ENCODE measurements around the gene UBE2M.
"Not testable (repeated sequence)": the region's sequence is repeated elsewhere in the genome, so short reads cannot be mapped to it uniquely, and the experiment has no call there.

Gene UBE2M

DNA sequence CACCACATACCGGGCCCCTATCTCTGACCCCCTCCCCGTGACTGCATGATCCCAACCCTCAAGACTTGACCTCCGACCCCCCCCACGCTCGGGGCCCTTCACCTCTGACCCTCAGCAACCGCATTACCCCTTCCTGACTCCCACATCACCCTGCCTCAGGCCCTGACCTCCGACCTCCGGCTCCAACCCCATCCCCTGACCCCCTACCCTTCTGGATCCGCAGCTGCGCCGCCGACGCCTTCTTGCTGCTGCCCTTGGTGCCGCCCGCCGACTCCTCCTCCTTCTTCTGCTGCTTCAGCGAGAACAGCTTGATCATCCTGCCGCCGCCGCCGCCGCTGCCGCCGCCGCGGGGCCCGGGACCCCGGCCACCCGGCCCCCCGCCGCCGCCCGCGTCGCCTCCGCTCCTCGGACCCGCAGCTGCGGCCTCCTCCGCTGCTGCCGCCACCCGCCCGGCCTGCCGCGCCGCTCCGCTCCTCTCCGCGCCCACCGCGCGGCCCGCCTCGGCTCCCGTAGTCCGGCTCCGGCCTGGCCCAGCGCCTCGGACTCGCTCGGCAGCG, at the start of gene UBE2M:
Gene UBE2M (minus strand): TSS at position 546 of the 557 bp plus-strand sequence. CDS start 230 bp downstream, at position 316.
- DNase-seq: no peak

DNA sequence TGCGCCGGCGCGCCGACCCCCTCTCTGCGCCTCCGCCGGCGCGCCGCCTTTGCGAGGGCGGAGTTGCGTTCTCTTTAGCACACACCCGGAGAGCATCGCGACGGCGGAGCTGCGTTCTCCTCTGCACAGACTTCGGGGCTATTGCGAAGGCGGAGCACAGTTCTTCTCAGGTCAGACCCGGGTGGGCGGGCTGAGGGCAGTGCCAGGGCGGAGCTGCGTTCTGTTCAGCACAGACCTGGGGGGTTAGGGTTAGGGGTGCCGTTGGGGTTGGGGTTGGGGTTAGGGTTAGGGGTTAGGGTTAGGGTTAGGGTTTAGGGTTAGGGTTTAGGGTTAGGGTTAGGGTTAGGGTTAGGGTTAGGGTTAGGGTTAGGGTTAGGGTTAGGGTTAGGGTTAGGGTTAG, 48.8 kb upstream of the UBE2M start:
- not testable (repeated sequence) for DNase-seq

DNA sequence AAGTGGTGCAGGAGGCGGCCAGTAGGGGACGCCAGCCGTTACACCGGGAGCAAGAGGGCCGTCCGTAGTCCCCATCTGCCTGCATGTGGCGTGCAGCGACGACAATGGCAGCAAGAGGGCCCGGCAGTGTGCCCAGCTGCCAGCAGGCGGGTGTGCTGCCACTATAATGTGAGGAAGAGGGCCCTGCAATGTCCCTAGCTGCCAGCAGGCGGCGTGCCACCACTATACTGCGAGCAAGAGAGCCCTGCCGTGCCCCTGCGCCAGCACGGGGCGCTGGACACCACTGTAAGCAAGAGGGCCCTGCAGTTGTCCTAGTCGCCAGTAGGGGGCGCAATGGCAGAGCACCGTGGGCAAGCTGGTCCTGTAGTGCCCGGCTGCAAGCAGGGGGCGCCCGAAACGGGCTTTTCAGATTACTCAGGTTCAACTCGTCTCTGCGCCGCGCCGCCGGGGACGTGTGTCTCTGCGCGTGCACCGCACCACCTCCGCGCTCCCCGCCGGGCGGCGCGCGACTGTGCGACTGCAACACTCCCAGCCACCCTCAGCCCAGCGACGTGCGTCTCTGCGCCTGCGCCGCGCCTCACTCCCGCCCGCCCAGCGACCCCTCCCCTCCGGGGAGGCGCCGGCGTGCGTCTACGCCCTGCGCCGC, 48.0 kb upstream of the UBE2M start:
- not testable (repeated sequence) for DNase-seq

DNA sequence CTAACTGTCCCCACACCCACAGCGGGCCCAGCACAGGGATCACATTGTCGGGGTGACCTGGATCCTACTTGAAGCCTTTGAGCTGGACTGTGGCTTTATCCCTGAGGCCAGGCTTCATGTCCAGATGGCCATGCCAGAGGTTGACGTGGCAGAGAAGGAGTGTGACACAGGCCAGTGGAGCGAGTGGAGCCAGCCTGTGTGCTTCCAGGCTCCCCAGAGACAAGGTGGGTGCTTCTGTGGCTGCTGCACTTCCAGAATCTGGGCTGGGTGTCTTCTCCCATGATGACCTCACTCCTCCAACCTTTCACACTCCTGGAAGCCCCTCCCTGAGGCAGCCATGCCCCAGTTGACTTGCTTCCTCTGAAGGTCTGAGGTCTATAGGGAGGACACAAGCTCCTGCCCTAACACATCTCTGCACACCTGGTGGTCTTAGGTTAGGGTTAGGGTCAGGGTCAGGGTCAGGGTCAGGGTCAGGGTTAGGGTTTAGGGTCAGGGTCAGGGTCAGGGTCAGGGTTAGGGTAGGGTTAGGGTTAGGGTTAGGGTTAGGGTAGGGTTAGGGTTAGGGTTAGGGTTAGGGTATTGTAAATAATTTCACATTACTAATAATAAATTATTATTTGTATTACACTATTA, 27.8 kb upstream of the UBE2M start:
- DNase-seq: no peak

DNA sequence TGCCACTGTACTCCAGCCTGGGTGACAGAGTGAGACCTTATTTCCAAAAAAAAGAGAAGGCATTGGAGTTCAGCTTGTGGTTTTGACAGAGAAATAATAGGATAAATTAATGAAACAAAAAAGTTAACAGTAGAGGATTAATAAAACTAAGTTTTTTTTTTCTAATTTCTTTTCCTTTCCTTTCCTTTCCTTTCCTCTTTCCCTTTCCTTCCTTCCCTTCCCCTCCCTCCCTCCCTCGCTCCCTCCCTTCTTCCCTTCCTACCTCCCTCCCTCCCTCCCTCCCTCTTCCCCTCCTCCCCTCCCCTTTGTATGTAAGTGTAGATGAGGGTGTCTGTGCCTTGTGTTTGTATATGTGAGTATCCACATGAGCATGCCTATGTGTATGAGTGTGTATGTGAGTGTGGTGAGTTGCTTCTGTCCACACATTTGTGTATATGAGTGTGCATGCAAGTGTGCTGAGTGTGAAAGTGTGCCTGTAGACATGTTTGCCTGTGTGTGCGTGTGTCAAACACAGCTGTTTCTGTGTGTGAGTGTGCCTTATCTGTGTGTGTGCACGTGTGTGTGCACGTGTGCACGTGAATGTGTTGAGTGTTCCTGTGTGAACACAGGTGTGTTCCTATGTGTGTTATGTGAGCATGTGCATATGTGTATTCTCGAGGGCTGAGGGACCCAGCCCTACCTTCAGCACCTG, 27.2 kb upstream of the UBE2M start:
- no peak for DNase-seq

DNA sequence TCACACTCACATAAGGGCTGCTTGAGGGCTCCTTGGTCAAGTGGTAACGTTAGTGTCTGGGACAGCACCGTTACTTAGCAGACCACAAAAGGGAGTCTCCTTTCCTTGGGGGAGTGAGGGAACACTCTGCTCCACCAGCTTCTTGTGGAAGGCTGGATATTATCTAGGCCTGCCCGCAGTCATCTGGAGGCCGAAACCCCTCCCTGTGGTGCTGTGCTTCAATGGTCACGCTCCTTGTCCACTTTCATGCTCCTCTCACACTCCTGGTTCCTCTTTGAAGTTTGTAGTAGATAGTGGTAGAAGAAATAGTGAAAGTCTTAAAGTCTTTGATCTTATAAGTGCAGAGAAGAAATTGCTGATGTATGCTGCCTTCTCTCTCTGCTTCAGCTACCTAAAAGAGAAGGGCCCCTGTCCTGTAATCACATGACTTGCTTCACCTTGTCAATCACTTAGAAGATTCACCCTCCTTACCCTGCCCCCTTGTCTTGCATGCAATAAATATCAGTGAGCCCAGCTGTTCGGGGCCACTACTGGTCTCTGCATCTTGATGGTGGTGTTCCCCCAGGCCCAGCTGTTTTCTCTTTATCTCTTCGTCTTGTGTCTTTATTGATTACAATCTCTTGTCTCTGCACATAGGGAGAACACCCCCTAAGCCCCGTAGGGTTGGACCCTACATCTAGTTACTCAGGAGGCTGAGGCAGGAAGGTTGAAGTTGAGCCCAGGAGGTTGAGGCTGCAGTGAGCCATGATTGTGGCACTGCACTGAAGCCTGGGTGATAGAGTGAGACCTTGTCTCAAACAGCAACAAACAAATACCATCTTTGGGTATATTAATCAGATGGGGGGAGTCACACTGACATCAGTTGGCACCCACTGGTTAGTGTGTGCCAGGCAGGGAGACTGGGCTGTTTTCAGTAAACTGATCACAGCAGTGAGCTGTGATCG, 26.4 kb upstream of the UBE2M start:
- no peak for DNase-seq

DNA sequence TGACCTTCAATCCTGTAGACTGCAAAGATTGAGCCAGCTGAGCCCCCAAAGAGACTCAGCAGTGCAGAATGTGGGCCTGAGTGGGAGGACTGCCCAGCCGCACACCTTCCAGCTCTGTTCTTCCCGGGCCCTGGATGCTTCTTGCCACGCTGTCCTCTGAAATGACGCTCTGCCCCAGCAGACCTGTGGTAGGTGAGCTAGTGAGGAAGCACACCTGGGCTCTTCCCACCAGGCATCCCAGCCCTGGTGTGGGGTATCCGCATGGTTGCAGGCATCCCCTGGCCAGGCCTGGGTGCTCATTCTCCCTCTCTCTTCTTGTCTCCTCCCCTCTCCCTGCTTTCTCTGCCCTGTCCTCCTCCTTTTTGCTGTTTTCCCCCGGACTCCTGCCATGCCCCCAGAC, 24.6 kb upstream of the UBE2M start:
- DNase-seq: no peak

DNA sequence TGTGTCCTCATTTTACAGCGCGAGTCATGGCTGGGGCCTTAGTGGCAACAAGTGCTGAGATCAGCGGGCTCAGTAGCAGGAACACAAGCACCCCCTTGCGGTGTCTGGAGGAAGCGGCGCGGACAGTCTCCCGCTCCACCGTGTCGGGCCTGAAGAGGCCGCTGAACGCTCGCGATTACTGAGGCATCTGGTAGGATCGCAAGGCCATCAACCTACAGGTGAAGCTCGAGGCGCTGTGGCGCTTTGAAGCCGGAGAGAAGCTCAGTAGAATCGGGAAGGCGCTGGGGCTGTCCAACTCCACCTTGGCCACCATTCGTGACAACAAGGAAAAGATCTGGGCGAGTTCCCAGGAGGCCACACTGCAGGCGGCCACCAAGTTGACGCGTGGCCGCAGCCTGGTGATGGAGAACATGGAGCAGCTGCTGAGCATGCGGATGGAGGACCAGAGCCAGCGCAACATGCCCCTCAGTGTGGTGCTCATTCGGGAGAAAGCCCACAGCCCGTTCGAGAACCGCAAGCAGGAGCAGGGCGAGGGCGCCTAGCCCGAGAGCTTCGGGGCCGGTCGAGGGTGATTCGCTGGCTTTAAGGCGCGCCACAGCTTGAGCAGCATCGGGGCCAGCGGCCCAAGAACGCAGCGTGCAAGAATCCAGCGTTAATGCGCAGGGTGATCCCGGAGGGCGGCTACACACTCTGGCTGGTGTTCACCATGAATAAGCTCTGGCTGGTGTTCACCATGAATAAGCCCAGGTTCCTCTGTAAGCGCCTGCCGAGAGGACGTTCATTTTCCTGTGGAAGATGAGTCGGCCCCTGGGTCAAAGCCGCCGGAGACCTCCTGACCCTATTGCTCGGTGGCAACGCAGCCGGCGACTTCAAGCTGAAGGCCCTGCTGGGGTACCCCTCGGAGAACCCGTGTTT, 23.1 kb upstream of the UBE2M start:
- DNase-seq: no peak

DNA sequence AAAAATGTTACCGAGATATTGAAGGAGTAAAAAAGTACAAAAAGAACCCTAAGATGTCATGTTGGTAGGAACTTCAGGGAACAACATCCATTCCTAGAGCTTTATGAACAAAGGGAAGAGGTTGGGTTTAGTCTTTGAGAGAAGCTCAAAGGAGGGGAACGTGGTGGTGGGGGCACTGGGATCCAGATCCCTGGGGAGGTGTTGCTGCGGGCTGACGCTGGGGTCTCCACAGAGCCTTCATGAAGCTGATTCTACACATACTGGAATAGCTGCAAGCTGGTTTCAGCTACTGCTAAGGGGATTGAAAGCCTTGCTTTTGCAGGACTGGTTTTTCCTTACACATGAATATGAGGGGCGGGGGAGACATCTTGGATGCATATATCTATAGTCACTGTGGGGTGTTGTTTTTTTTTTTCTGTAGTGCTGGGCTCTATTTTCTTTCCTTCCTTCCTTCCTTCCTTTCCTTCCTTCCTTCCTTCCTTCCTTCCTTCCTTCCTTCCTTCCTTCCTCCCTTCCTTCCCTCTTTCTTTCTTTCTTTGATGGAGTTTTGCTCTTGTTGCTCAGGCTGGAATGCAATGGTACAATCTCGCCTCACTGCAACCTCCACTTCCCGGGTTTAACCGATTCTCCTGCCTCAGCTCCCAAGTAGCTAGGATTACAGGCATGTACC, 21.2 kb upstream of the UBE2M start:
- DNase-seq: no peak

DNA sequence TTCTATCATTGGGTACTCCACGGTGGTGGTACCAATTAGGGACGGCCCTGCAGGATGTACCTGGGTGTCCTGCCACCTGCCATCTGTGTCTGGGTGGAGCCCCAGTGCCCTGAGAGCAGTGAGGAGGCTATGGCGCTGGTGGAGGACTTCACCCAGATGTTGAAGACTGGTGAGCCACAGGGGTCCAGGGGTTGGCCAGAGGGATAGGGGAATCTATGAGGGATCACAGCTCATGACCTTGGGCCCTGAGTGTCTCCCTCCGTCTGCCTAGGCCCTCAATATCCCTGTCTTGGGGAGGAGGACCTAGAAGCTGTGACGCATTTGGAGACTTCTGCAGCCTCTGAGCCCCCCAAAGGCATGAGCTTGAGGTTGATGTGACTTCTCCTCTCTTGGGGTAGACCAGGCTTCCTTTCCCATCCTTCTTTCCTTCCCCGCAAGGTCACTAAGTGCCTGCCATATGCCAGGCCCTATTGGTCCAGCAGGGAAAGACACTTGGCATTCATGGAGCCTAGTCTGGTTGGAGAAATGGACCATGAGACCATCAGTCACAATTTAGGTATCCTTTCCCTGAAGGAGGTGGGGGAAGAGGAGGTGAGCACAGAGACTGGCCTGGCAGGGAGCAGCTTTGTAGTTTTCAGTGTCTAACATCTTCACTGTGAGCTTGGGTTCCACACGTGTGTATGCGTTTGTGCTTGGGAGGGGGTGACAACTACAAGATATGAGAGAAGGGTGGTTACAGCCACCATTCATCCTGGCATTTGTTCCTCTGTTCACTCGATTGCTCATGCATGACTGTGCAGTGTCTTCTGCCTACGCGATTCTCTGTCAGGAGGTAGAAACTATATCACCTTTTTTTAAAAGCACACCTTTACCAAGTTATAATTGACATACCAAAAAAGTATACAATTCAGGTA, 19.9 kb upstream of the UBE2M start:
- DNase-seq: no peak

DNA sequence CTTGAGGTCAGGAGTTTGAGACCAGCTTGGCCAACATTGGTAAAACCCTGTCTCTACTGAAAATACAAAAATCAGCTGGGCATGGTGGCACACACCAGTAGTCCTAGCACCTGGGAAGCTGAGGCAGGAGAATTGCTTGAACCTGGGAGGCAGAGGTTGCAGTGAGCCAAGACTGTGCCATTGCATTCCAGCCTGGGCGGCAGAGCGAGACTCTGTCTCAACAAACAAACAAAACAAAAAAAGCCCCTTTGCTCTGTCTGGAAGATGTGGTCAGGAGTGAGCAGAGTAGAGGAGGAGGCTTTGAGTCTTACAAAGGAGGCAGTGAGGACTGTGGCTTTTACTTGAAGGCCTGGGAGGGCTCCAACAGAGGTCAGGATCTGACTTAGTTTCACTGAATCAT, 19.2 kb upstream of the UBE2M start:
- not testable (repeated sequence) for DNase-seq

DNA sequence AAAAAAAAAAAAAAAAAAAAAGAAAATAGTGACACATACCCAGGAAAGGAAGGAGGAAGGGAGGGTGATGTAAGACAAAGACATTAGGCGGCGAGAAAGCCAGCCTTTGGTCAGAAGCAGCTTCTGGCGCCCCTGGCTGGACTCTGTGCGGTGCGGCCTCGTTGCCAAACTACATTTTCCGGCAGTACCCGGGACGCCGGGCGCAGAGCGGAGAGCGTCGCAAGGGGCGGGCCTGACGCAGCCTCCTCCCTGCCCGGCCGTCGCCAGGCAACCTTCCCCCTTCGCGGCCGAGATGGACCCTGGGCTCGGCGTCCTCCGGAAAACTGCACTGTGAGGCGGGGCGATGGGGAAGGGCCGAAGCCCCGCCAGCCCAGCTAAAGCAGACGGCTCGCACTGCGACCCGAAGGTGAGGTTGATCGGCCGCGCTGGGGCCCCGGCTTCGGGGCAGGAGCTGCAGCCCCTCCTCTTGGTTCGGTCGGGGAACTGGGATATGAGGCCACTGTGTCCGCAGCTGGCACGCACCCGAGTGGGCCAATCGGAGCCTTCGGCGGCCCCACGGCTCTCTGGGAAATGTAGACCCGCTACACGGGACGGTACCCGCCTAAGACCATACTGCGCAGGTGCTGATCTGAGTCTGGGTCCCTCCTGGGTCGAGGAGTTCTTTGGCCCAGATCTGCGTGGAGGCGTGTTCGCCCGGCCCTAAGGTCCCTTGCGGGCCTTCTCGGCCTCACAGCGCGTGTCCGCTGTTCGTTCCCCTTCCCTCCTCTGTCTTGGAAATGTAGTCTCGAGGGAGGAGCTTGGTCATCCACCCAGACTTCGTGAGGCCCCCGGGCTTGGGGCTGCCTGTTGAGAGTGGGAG, 17.0 kb upstream of the UBE2M start:
- DNase-seq: no peak

DNA sequence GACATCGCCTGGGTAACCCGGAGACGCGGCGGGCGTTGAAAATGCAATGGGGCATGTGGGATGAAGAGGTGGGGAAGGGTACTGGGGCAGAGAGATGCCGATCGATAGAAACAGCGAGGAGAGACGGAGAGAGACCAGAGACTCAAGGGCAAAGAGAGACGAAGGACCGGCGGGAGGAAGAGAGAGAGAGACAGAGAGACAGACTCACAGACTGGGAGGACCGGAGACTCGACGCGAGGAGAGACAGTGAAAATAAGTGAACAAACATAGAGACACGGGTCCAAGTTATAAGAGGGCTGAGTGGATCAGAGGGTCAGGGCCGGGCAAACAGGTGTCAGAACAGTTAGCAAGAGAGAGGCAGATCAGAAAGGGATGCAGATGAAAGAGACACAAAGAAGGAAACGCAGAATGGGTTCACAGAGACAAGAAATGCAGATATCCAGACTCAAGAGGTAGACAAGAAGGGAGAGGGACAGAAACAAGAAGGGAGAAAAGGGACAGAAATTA, 15.3 kb upstream of the UBE2M start:
- no peak for DNase-seq

DNA sequence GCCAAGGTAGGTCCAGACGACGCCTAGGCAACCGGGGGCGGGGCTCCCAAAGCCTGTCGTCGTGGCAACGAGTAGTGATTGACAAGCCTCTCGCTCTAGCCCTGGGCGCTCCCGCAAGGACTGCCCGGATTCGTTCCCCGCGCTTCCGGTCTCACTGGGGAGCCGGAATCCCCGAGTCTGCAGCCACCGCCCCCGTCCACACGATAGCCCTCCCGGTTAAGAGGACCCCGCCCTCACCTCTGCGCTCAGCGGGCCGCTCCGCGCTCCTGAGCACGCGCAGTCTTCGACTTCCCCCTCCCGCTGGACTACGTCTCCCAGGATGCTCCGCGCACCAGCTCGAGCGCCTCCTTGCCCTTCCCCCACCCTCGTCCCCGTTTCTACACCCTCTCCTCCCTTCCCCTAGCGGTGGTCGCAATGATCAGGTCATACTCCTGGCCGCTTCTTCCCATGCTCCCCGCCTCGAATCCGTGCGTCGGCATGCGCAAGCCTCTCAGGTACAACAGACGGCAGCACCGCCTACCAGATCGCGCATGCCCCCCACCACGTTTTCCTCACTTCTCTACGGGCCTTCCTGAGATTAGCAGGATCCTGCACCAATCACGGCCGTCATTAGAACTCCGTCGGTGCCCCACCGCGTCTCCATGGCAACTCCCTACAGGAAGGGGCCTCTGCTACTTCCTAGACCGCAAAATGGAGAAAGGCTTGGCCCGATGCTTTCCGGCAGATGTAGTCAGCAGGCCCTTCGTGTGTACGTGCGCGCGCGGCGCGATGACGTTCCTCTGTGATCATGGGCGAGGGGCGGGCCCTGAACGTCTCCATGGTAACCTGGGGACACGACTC, 14.6 kb upstream of the UBE2M start, which contains the start of gene MZF1:
Gene MZF1 (minus strand): TSS at position 518 of the 840 bp plus-strand sequence. CDS start 1,946 bp downstream, outside the sequence.
- DNase-seq: no peak

DNA sequence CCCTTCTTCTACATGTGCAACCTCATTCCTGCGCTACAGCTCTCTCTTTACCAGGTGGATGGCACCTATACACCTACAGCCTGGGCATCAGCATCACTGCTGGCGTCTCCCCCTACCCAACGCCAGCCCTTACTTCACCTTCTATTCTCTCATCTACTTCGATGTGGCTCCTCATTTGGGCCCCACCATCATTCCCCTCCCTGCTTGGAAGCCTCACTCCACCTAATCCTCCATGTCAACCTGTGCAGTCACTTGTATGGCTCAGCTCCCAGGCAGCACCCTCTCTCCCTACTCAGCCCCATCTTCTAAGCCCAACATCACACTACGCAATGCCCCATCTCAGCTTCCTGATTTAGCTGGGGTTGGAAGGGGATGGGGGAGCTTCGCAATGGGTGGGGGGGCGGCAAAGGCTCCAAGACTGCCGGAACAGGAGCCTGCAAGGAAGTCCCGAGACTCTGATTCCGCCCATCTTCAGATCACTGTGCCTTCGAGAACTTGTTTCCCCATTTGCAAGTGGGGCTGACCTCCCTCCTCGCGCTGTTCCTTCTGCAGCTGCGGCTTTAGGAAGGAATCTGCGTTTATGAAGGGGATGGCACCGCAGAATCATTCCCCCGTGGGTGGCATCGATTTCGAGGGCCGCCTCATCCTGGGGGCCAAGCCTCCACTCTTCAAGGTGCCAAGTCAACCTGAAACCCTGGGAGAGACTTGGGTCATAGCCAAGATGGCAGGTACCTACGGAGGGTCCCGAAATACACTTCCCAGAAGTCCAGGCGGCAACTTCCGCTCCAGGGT, 13.8 kb upstream of the UBE2M start:
- DNase-seq: no peak

DNA sequence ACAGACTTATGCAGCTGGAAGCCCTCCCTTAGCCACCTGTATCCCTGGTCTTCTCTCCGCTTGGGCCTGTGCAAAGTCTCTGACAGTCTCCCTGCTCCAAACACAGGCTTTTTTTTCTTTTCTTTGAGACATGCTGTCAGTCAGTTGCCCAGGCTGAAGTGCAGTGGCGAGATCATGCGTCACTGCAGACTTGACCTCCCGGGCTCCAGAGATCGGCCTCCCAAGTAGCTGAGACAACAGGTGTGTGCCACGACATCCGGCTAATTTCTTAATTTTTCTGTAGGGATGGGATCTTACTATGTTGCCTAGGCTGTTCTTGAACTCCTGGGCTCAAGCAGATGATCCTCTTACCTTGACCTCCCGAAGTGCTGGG, 13.2 kb upstream of the UBE2M start:
- no peak for DNase-seq
